K562 (cell line): ENCODE results near the gene OTULIN. TPM values are rescaled to one million over a fixed set of nuclear protein-coding genes. Genes with fewer than 3 reads are reported as not detected.

ENCODE experiments used
- HDAC3 ChIP-seq: fragments of 450-650 bp; IDR thresholded peaks from 2 replicates; pipeline ENCODE4 v1.6.1; 2018; ENCODE audit warnings: borderline replicate concordance, mild to moderate bottlenecking, moderate library complexity; ENCODE audit not compliant: partially characterized antibody
- ZNF431 ChIP-seq: sonication (generic); formaldehyde crosslinking; IDR thresholded peaks from 2 replicates; pipeline ENCODE4 v1.8.0; 2022; ENCODE audit warnings: mild to moderate bottlenecking, missing genetic modification reagents
- polyA plus RNA-seq, 8 experiments: library from polyadenylated mRNA; depleted of rRNA in 4 of 8; stranded (reverse) in 5 of 8; unstranded in 3 of 8; fragments of >200 nt; fragmentation: Nextera tagmentation in 2 of 8; fragmentation: Illumina TruSeq in 1 of 8; extraction: Ambion mirVana in 2 of 8; extraction: Trizol in 1 of 8; gene quantifications; 2 replicates each; pipeline versions ENCODE4 v1.2.1 to v1.2.3, GENCODE V29; 2011 to 2014; ENCODE audit warnings: inconsistent platforms in 1 of 8, missing spikeins in 1 of 8
- total RNA-seq, 7 experiments: library from RNA; depleted of rRNA in 6 of 7; stranded (reverse); fragments of >200 nt in 6 of 7; fragmentation: Illumina TruSeq in 2 of 7; extraction: Trizol in 2 of 7; gene quantifications; 2 replicates each; pipeline versions ENCODE4 v1.2.1 to v1.2.3, GENCODE V29; 2011 to 2021; ENCODE audit warnings: low replicate concordance in 1 of 7
- TF ChIP-seq, protein P1 (sequence below): fragments of 450-650 bp; IDR thresholded peaks from 2 replicates; pipeline ENCODE4 v1.6.1; 2016; ENCODE audit warnings: mild to moderate bottlenecking, moderate library complexity

OTULIN gene
- total and polyA plus RNA-seq, 9 of the 15 experiments (the other 6 are each of a cell fraction or from before 2014, with no cell fraction given) = 3.3 to 33.6 (median 20.1) TPM

DNA sequence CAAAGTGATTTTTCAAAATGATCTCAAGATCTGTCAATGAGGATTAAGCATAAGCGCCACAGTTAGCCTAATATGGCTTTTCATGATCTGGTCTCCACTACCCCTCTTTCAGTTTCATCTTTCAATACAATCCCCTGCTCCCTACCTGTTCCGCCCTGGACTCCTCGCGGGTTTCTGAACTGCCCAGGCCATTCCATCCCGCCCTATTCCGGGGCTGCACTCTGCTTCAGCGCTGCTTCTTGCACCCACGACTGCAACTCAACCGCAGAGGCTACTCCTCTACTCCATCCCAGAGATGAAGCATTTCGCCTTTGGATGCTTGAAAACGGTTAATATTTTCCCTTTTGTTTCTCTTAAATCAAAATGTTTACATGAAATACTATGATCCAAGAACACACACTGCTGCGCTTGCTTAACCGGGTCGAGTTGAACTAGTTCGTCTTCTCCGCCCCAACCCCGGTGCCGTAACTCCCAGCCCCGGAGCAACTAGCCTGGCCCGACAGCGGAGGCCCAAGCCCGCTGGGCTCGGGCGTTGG is 716 bp upstream of the OTULIN start (continued):
- TF ChIP-seq, protein P1, sequence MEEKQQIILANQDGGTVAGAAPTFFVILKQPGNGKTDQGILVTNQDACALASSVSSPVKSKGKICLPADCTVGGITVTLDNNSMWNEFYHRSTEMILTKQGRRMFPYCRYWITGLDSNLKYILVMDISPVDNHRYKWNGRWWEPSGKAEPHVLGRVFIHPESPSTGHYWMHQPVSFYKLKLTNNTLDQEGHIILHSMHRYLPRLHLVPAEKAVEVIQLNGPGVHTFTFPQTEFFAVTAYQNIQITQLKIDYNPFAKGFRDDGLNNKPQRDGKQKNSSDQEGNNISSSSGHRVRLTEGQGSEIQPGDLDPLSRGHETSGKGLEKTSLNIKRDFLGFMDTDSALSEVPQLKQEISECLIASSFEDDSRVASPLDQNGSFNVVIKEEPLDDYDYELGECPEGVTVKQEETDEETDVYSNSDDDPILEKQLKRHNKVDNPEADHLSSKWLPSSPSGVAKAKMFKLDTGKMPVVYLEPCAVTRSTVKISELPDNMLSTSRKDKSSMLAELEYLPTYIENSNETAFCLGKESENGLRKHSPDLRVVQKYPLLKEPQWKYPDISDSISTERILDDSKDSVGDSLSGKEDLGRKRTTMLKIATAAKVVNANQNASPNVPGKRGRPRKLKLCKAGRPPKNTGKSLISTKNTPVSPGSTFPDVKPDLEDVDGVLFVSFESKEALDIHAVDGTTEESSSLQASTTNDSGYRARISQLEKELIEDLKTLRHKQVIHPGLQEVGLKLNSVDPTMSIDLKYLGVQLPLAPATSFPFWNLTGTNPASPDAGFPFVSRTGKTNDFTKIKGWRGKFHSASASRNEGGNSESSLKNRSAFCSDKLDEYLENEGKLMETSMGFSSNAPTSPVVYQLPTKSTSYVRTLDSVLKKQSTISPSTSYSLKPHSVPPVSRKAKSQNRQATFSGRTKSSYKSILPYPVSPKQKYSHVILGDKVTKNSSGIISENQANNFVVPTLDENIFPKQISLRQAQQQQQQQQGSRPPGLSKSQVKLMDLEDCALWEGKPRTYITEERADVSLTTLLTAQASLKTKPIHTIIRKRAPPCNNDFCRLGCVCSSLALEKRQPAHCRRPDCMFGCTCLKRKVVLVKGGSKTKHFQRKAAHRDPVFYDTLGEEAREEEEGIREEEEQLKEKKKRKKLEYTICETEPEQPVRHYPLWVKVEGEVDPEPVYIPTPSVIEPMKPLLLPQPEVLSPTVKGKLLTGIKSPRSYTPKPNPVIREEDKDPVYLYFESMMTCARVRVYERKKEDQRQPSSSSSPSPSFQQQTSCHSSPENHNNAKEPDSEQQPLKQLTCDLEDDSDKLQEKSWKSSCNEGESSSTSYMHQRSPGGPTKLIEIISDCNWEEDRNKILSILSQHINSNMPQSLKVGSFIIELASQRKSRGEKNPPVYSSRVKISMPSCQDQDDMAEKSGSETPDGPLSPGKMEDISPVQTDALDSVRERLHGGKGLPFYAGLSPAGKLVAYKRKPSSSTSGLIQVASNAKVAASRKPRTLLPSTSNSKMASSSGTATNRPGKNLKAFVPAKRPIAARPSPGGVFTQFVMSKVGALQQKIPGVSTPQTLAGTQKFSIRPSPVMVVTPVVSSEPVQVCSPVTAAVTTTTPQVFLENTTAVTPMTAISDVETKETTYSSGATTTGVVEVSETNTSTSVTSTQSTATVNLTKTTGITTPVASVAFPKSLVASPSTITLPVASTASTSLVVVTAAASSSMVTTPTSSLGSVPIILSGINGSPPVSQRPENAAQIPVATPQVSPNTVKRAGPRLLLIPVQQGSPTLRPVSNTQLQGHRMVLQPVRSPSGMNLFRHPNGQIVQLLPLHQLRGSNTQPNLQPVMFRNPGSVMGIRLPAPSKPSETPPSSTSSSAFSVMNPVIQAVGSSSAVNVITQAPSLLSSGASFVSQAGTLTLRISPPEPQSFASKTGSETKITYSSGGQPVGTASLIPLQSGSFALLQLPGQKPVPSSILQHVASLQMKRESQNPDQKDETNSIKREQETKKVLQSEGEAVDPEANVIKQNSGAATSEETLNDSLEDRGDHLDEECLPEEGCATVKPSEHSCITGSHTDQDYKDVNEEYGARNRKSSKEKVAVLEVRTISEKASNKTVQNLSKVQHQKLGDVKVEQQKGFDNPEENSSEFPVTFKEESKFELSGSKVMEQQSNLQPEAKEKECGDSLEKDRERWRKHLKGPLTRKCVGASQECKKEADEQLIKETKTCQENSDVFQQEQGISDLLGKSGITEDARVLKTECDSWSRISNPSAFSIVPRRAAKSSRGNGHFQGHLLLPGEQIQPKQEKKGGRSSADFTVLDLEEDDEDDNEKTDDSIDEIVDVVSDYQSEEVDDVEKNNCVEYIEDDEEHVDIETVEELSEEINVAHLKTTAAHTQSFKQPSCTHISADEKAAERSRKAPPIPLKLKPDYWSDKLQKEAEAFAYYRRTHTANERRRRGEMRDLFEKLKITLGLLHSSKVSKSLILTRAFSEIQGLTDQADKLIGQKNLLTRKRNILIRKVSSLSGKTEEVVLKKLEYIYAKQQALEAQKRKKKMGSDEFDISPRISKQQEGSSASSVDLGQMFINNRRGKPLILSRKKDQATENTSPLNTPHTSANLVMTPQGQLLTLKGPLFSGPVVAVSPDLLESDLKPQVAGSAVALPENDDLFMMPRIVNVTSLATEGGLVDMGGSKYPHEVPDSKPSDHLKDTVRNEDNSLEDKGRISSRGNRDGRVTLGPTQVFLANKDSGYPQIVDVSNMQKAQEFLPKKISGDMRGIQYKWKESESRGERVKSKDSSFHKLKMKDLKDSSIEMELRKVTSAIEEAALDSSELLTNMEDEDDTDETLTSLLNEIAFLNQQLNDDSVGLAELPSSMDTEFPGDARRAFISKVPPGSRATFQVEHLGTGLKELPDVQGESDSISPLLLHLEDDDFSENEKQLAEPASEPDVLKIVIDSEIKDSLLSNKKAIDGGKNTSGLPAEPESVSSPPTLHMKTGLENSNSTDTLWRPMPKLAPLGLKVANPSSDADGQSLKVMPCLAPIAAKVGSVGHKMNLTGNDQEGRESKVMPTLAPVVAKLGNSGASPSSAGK = no peak
- TF ChIP-seq HDAC3 (no peak), ZNF431 (no peak)
